ENCODE results near the gene NUBP1. TPM values are rescaled to one million over a fixed set of nuclear protein-coding genes. Genes with fewer than 3 reads are reported as not detected.

The NUBP1 gene
- total and polyA plus RNA-seq, 7 donors, result 24.7 to 74.7 (median 29.6) TPM

DNA sequence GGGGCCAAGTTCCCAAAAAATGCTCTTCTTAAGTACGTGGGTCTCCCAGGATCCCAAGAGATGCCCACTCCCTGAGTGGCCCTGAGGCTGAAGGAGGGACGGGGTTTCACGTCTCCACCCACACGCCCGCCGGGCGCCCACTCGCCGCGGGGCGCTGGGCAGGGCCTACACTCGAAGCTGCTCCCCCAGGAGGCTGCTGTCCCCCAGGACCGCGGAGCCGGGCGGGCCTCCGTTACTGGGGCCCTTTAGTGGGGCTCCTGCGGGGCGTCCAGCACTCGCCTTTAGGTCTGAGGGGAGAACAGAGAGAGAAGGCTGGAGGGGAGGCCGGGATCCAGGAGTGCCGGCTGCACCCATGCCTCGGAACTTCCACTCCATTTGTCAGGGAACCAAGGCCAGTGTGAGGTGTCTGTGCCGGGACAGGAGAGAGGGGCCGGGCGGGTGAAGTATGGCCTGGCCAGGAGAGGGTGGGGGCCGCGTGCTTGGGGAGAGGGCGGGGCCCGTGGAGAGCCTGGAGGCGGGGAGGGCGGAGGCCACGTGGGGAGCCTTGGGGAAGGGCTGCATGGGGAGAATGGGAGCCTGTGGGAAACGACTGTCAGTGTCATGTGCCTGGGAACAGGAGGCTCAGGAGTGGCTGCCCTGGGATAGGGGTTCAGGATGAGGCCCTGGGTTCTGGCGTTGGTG is 18.8 kb downstream of the NUBP1 start:
- Histone ChIP-seq H3K27me3 (ENCODE audit: insufficient read depth in 3 of 3, low read length in 2 of 3) (no peaks in the 10 kb centered on the region), H3K36me3 (ENCODE audit: insufficient read depth in 1 of 2, low read depth in 1 of 2) (peaks cover 7 to 91% of the 10 kb centered on the region in 2 donors), H3K4me3 (no peak overlapping the region), H3K4me1 (no peaks in the 10 kb centered on the region), H3K27ac (no peak overlapping the region), H3K9me3 (no peaks in the 10 kb centered on the region)
- 90 to 94% (median 94%) methylated on average over 31 to 35 of the region's 35 CpGs for WGBS, 3 donors
- no peak for TF ChIP-seq CTCF (IDR thresholded peaks at IDR 0.05)
- intact Hi-C loops (cut with DNase I), result loop anchor here in 1 of 2 donors (10.0 kb wide), 1 partner anchor 142 kb away; no protein-coding TSS in a partner anchor
- ATAC-seq (peak in 1 of 4 donors; percentile 15), DNase-seq (no peak)

DNA sequence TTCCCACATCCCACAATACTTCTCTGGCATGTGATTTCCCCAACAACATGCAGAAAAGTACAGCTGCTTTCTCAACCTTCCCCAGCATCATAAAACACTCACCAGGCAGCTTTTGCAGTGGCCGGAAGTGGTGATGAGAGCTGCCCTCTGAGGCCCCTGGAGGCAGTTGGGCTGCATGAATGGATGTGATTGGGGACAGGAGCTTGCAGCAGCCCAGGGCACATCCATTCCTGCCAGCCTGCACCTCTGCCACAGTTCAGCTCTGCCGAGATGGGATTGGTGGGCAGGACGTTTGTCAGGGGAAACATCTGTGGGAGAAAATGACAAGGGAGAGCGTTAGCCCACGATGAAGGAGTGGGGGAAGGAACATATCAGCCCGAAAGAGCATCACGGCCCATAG is 19.8 kb downstream of the NUBP1 start:
- H3K27me3 ChIP-seq (ENCODE audit: insufficient read depth in 3 of 3, low read length in 2 of 3), result no peaks in the 10 kb centered on the region
- H3K36me3 ChIP-seq (ENCODE audit: insufficient read depth in 1 of 2, low read depth in 1 of 2), result peaks cover 7 to 91% of the 10 kb centered on the region in 2 donors
- no peaks in the 10 kb centered on the region for H3K9me3 ChIP-seq
- WGBS, 3 donors, result 96 to 97% (median 97%) methylated on average over 7 of the region's 7 CpGs
- TF ChIP-seq CTCF (IDR thresholded peaks at IDR 0.05), result no peak
- DNase-seq (no peak), ATAC-seq (no peak)
- no peaks in the 10 kb centered on the region for H3K4me1 ChIP-seq
- intact Hi-C loops (cut with DNase I), result loop anchor here in 1 of 2 donors (10.0 kb wide), 1 partner anchor 141 kb away; no protein-coding TSS in a partner anchor
- no peak overlapping the region for H3K4me3 ChIP-seq
- no peak overlapping the region for H3K27ac ChIP-seq

DNA sequence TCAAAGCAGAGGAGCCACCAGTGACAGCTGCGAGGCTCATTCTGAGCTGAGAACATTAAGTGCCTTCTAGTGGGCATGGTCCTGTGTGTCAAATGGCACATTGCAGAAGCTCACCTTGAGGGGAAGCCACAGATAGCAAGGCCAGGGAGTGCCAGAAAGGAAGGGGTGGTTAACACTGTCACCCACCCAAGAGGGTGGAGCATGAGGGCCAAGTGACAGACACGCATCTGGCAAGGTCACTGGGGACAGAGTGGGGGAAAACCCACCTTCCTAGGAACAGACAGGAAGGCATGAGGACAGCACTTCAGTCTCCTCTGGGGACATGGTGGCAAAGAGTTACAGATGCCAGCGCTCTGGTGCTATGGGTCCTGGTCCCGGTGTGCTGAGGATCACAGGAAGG is 22.1 kb downstream of the NUBP1 start:
- Histone ChIP-seq H3K9me3 (no peaks in the 10 kb centered on the region), H3K36me3 (ENCODE audit: insufficient read depth in 1 of 2, low read depth in 1 of 2) (peaks cover 7 to 80% of the 10 kb centered on the region in 2 donors), H3K27me3 (ENCODE audit: insufficient read depth in 3 of 3, low read length in 2 of 3) (no peaks in the 10 kb centered on the region), H3K4me3 (no peak overlapping the region), H3K27ac (no peak overlapping the region), H3K4me1 (no peaks in the 10 kb centered on the region)
- ATAC-seq (peak in 1 of 4 donors; percentile 25), DNase-seq (no peak)
- intact Hi-C loops (cut with DNase I), result loop anchor here in 1 of 2 donors (10.0 kb wide), 1 partner anchor 139 kb away; no protein-coding TSS in a partner anchor
- WGBS, 3 donors, result 73 to 76% (median 73%) methylated on average over 4 of the region's 4 CpGs
- TF ChIP-seq CTCF (IDR thresholded peaks at IDR 0.05), result no peak

DNA sequence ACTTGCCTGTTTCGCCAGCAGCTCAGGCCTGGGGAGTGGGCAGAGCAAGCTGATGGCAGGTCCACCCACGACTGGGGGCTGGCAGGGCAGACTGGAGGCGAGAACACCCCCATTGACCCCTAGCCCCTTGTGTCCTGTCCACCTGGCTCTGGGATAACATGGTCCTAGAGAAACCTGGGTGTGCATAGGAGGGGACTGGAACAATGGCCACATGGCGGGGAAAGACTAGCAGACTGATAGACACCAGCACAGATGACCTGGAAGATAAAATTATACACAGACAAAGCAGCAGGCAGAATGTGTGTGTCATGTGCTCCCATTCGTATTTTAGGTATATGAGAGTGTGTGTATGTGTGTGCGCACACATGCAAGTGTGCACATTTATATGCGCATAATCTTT is 23.5 kb downstream of the NUBP1 start:
- TF ChIP-seq CTCF (IDR thresholded peaks at IDR 0.05), result no peak
- no peak overlapping the region for H3K27ac ChIP-seq
- H3K4me1 ChIP-seq, result no peaks in the 10 kb centered on the region
- H3K4me3 ChIP-seq, result no peak overlapping the region
- H3K36me3 ChIP-seq (ENCODE audit: insufficient read depth in 1 of 2, low read depth in 1 of 2), result peaks cover 0 to 66% of the 10 kb centered on the region in 2 donors
- ATAC-seq (no peak), DNase-seq (no peak)
- no peaks in the 10 kb centered on the region for H3K27me3 ChIP-seq (ENCODE audit: insufficient read depth in 3 of 3, low read length in 2 of 3)
- intact Hi-C loops (cut with DNase I), result loop anchor here in 1 of 2 donors (10.0 kb wide), 1 partner anchor 138 kb away; no protein-coding TSS in a partner anchor
- 88 to 90% (median 90%) methylated on average over 7 of the region's 7 CpGs for WGBS, 3 donors
- H3K9me3 ChIP-seq, result no peaks in the 10 kb centered on the region
